NCI-H1694 treated with DMSO at 0.1 percent for 48 hours (cell line): ENCODE data around the gene RAP1GAP2.
"Not testable (repeated sequence)": the region's sequence is repeated elsewhere in the genome, so short reads cannot be mapped to it uniquely, and the experiment has no call there.

Source experiments
- DNase-seq: peaks from one replicate; lab custom pipeline; 2025; lab: John Stamatoyannopoulos, UW

RAP1GAP2 gene

DNA sequence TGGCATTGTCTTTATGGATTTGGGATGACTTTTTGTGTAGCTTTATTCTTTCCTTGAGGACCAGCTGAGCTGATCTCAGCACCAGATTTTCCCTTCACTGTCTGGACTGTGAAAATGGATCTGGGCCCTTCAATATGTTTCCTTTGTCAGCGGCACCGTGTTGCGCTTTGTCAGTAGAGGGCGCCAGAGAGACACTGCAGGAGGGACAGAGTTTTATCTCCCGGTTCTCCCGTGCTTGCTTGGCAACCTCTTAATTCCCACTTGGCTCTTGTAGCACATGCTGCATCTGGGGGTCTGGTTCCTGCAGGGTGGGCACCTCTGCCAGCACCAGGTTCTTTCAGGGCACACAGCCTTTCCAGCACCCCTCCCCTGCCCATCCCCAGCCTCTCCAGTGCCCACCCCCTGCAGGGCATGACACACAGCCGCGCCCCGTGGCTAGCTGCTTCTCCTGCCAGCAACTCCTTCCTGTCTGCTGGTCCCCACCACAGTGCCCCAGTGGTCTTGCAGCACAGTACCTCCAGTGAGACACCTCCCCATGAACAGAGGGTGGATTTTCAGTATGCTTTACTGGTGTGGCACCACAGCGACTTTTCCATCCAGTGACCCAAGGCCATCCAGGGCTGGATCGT, 247.6 kb downstream of the RAP1GAP2 start:
- DNase-seq, result no peak

DNA sequence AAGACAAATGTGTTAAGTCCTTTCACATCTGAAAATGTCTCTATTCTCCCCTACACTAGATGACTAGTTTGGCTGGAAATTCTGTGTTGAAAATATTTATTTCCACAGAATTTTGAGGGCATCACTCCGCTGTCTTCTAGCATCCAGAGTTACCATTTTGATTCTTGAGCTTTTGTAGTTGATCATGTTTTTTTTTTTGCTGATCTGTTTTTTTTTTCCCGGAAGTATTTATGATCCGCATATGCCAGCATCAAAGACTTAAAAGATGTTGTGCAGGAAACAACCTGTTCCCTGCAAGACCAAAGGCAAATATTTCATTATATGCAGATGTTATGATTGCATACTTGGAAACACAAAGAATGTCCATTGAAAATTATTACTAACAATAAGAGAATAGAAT, 250.5 kb downstream of the RAP1GAP2 start:
- no peak for DNase-seq

DNA sequence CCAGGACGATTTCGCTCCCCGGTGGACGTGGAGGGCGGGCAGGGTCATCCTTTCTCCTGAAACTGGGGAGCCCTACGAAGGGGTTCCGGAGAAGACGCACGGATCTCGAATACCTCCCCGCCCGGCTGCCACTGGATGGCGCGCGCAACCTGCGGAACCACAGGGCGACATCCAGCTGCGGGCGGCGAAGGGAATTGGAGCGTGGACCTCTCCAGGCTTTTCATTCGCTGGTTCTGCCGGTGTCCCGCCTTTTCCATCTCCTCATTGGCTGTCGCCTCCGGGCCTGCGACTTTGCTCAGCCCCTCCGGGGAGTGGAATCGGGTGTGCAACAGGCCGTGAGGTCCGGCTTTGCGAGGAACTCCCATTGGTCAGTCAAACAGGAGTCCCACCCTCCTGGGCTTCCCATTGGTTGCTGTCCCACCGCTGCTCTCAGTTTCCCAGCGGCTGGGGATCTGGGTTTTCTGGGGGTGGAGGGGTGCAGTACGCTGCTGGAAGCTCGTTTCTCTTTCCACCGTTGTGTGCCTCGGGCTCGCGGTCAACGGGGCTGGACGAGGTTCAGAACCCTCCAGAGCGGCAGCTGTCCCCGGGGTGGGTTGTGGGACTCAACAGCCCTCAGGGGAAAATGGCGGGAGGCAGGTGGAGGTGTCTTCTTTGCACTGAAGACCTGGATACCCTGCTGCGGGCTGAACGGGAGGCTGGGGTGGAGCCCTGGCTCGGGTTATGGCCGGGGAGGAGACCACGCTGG, 252.7 kb downstream of the RAP1GAP2 start:
- DNase-seq, result peak; percentile 97

DNA sequence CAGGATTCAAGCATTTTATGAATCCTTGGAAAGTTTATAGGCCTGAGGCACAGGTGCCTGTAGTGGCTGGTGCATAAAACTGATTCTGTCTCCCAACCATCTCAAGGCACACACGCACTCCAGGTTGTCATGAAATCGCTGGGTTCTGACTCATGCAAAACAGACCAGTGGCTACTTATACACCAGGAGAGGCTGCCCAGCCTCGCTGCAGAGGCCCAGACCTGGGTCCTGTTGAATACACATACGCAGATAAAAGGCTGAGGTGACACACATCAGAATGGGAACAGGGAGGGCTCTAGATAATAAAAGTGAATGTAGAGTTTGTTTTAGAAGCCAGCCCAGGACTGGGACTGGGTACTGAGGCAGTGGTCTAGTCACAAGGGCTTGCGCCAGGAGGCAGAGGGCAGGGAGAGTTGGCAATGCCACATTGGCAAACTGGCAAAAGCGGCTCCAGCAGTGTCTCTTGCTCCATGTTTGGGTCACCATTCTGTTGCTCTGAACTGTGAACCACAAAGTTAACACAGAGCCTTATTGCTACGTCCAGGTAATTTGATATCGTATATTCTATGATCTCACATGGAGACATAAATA, 253.6 kb downstream of the RAP1GAP2 start:
- DNase-seq, result no peak

DNA sequence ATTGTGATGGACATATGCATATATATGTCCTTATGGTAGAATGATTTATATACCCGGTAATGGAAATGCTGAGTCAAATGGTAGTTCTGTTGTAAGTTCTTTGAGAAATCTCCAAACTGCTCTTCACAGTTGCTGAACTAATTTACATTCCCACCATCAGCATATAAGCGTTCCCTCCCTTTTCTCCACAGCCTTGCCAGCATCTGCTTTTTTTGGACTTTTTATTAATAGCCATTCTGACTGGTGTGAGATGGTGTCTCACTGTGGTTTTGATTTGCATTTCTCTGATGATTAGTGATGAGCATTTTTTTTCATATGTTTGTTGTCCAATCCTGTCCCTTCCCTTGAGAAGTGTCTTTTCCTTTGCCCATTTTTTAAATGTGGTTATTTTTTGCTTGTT, 258.6 kb downstream of the RAP1GAP2 start:
- not testable (repeated sequence) for DNase-seq

DNA sequence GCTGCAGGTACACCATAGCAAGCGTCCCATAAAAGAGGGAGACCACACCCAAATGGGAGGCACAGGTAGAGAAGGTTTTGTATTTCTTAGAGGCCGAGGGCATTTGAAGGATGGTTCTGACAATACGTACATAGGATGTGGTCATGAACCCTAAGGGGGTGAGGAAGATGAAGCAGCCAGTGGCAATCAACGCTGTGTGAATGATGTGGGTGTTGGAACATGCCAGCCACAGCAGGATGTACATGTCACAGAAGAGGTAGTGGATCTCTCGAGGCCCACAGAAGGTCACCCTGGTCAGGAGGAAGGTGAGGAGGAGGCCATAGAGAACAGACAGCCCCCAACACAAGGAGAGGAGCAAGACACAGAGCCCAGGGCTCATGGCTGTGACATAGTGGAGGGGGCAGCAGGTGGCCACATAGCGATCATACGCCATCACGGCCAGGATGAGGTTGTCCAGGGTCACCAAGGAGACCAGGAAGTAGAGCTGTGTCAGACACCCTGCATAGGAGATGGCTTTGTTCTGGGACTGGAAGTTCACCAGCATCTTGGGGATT, 266.7 kb downstream of the RAP1GAP2 start:
- DNase-seq, result not testable (repeated sequence)

DNA sequence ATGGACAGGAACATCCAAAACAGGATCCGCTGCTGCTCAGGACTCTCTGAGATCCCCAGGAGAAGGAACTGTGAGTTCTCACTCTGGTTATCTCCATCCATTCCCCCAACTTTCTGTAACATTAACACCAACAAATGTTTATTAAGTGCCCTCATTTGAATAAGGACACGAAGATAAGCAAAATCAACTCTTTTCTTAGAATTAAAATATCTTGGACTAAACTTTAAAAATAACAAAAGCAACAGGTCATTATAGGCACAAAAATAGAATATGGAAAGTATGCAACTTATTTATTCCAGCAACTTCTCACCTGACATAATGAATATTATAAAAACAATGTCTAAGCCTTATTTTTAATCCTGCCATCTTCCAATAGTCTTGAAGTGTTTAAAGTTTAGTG, 267.3 kb downstream of the RAP1GAP2 start, which contains the start of gene OR1D5:
Gene OR1D5, minus strand, starts transcription at position 101 of the 400 bp plus-strand sequence. Its CDS starts 0 bp downstream, at position 101.
- DNase-seq, result not testable (repeated sequence)

DNA sequence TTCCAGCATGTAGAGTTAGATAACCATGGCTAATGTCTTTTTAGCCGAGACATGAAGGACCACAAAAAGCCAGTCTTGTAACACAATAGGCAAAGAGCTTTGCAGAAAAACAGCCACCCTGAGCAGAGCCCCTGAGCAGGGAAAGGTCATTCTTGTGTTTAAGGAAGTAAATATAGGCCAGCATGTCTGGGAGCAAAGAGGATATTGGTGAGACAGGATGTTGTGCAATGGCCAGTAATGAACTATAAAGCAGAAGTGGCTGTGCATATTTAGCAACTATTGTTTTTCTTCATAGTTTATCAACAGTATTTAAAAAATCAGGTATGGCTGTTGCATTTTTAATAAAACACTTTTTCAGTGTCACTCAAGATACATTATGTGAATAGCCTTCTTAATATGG, 269.0 kb downstream of the RAP1GAP2 start:
- DNase-seq, result not testable (repeated sequence)

DNA sequence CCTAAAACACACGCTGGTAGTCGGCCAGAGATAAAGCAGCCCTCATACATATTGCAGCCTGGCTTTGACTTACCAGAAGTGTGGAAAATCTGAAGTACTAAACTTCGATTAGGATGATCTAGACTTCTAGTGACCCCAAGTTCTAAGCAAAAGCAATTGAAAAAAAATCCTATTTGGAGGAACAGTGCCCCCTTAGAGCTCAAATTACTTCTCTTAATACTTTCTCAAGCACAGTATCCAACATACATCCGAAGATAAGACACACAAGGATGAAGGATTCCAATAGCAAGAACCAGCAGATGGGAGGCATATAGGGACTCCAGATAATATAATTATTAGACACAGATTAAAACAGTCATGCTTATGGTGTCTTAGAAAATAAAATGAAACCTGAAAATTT, 277.6 kb downstream of the RAP1GAP2 start:
- DNase-seq, result not testable (repeated sequence)
